ENCODE measurements around the gene JADE2. TPM values are rescaled to one million over a fixed set of nuclear protein-coding genes. Genes with fewer than 3 reads are reported as not detected.
A peak's percentile ranks its signal among the peaks of the same experiment; 100 is the strongest.

The JADE2 gene
- total RNA-seq, 1 experiment from 2014 or later: 39.9 TPM

GRCh38 chr5:134479839-134480238 is 45.6 kb upstream of the JADE2 start:
- ChIA-PET POLR2A (interaction anchor here (0.8 kb wide), 1 partner anchor 14 kb away, joined by 3 read pairs; no protein-coding TSS in a partner anchor), RAD21 (ENCODE audit: low non-redundant PET in 1 of 2, low total read pairs in 2 of 2, uncharacterized antibody in 2 of 2, unreplicated experiment in 2 of 2) (no interaction called here), CTCF (interaction anchor here (1.1 kb wide), 1 partner anchor 13 kb away, joined by 4 read pairs; no protein-coding TSS in a partner anchor)
- Histone ChIP-seq H3K9me2 (ENCODE audit: insufficient read depth) (no peaks in the 10 kb centered on the region), H3K4me1 (ENCODE audit: control insufficient read depth in 1 of 2, insufficient read depth in 2 of 2, low read length in 2 of 2) (peaks cover 7 to 21% of the 10 kb centered on the region in 2 experiments), H3K4me3 (replicated peaks in 1 of 2; ENCODE audit: low read depth in 1 of 2, low read length in 2 of 2) (no peak overlapping the region), H3K9ac (ENCODE audit: low read length) (no peak overlapping the region), H3K4me2 (ENCODE audit: low read length) (no peak overlapping the region), H3K27me3 (ENCODE audit: insufficient read depth, low read length) (no peaks in the 10 kb centered on the region), H3K79me2 (ENCODE audit: insufficient read depth, low read length) (no peaks in the 10 kb centered on the region), H4K20me1 (ENCODE audit: insufficient read depth) (no peaks in the 10 kb centered on the region), H2AFZ (ENCODE audit: low read depth, low read length, poor library complexity, severe bottlenecking) (peak overlapping the region; percentile 27), H3K27ac (ENCODE audit: low read depth, low read length) (no peak overlapping the region), H3K9me3 (ENCODE audit: control insufficient read depth in 1 of 2, insufficient read depth in 1 of 2, low read depth in 1 of 2, low read length in 2 of 2) (no peaks in the 10 kb centered on the region), H3K36me3 (ENCODE audit: control insufficient read depth in 1 of 2, insufficient read depth in 2 of 2, low read length in 2 of 2) (no peaks in the 10 kb centered on the region)
- DNase-seq (ENCODE audit: low read depth, low spot score): no peak
- intact Hi-C loops (cut with micrococcal nuclease): no loop called here
- no peak for ATAC-seq
- BruUV-seq (replicated peaks): no TSS peak
- TF ChIP-seq EZH2phosphoT487 (IDR thresholded peaks at IDR 0.05; ENCODE audit: borderline replicate concordance) (no peak), ZBTB33 (IDR thresholded peaks at IDR 0.05; ENCODE audit: extremely low read depth, insufficient replicate concordance, low read length) (no peak), ELF1 (IDR thresholded peaks at IDR 0.05; ENCODE audit: borderline replicate concordance, low read depth) (no peak), CTCF (IDR thresholded peaks at IDR 0.05 in 2 of 3, conservative IDR thresholded peaks at IDR 0.05 in 1 of 3; ENCODE audit: borderline replicate concordance in 1 of 3, insufficient read depth in 1 of 3, low read depth in 2 of 3, low read length in 2 of 3) (no peak), REST (IDR thresholded peaks at IDR 0.05; ENCODE audit: low read depth) (no peak), FOSL1 (IDR thresholded peaks at IDR 0.05; ENCODE audit: low read depth) (no peak), ATF3 (IDR thresholded peaks at IDR 0.05) (no peak), ZNF274 (IDR thresholded peaks at IDR 0.05; ENCODE audit: low read depth, low read length) (no peak), SIN3A (IDR thresholded peaks at IDR 0.05; ENCODE audit: low read depth) (no peak), SRF (IDR thresholded peaks at IDR 0.05; ENCODE audit: low read depth) (no peak), ZFX (IDR thresholded peaks at IDR 0.05) (no peak), CEBPB (IDR thresholded peaks at IDR 0.05; ENCODE audit: low read depth) (no peak), CBX3 (IDR thresholded peaks at IDR 0.05; ENCODE audit: low read depth) (no peak), JUND (IDR thresholded peaks at IDR 0.05) (no peak), YY1 (IDR thresholded peaks at IDR 0.05; ENCODE audit: extremely low read depth, insufficient replicate concordance, low read depth, low read length) (no peak)
